Gastroesophageal sphincter (tissue), 3 donors: ENCODE data around the gene CECR2.

Experiments
- CTCF ChIP-seq, 4 experiments: fragments of 200-600 bp in 2 of 4; fragments of 450-650 bp in 2 of 4; sonication (generic) in 1 of 4; IDR thresholded peaks; one replicate each; pipeline ENCODE4 v1.5.1; 2017 to 2019; ENCODE audit warnings: antibody characterized with exemption in 4 of 4, mild to moderate bottlenecking in 2 of 4, moderate library complexity in 2 of 4
- EP300 ChIP-seq: sonication (generic); formaldehyde crosslinking; IDR thresholded peaks from one replicate; pipeline ENCODE4 v1.6.1; 2017; ENCODE audit warnings: antibody characterized with exemption, mild to moderate bottlenecking
- POLR2A ChIP-seq, 2 donors: fragments of 450-650 bp; IDR thresholded peaks; one replicate each; pipeline ENCODE4 v1.6.1; 2017; ENCODE audit warnings: antibody characterized with exemption in 2 of 2, mild to moderate bottlenecking in 2 of 2, moderate library complexity in 1 of 2
- POLR2AphosphoS5 ChIP-seq: sonication (generic); formaldehyde crosslinking; IDR thresholded peaks from one replicate; pipeline ENCODE4 v1.6.1; 2017; ENCODE audit warnings: antibody characterized with exemption

- TF ChIP-seq CTCF (IDR thresholded peaks at IDR 0.05) (no peak), POLR2A (IDR thresholded peaks at IDR 0.05) (no peak), POLR2AphosphoS5 (no peak), EP300 (no peak)
Measured at GRCh38 chr22:17493419-17493981, 124.2 kb downstream of the CECR2 start.
